HEK293 (cell line): ENCODE data around the gene EIF5A.
A peak's percentile ranks its signal among the peaks of the same experiment; 100 is the strongest.

Experiments used
- CTCF ChIA-PET: fragments of 350-600 bp; formaldehyde crosslinking; extraction: SDS; loops from one replicate; lab custom pipeline; 2021; ENCODE audit warnings: antibody characterized with exemption; lab: Yijun Ruan, JAX
- POLR2A ChIA-PET: fragments of 300-600 bp; formaldehyde crosslinking; extraction: SDS; loops from one replicate; lab custom pipeline; 2020; ENCODE audit warnings: antibody characterized with exemption, inconsistent platforms; lab: Yijun Ruan, JAX
- H3K27ac ChIP-seq: fragments of 200-500 bp; sonication (Bioruptor generic); 2 replicates; pipeline ENCODE4 v1.5.1; 2014; ENCODE audit warnings: low read depth, low read length, control low read depth, inconsistent platforms; ENCODE audit errors: extremely low read depth
- H3K36me3 ChIP-seq, 2 experiments: fragments of 200-500 bp in 1 of 2; sonication (Bioruptor generic) in 1 of 2; 1 replicate in 1 of 2; 2 replicates in 1 of 2; pipeline ENCODE4 v1.5.1; 2014 to 2017; ENCODE audit warnings: inconsistent platforms in 2 of 2, low read length in 2 of 2; ENCODE audit not compliant: control insufficient read depth in 2 of 2, insufficient read depth in 1 of 2
- H3K4me1 ChIP-seq: fragments of 200-500 bp; sonication (Bioruptor generic); 2 replicates; pipeline ENCODE4 v1.5.1; 2014; ENCODE audit warnings: mild to moderate bottlenecking, low read length, inconsistent platforms; ENCODE audit not compliant: control insufficient read depth, insufficient read depth
- H3K4me3 ChIP-seq: 2 replicates; pipeline ENCODE4 v1.5.1; 2011; ENCODE audit warnings: low read depth, mild to moderate bottlenecking, control low read depth, low read length, moderate library complexity
- H3K9me3 ChIP-seq: fragments of 200-500 bp; sonication (Bioruptor generic); 2 replicates; pipeline ENCODE4 v1.5.1; 2014; ENCODE audit warnings: low read depth, low read length, inconsistent platforms; ENCODE audit not compliant: control insufficient read depth, insufficient read depth
- HOXA7 ChIP-seq: sonication (generic); formaldehyde crosslinking; IDR thresholded peaks from 2 replicates; pipeline ENCODE4 v1.8.1; 2022; ENCODE audit warnings: missing genetic modification reagents, borderline replicate concordance
- SCRT2 ChIP-seq: fragments of 450-650 bp; formaldehyde crosslinking; IDR thresholded peaks from 2 replicates; pipeline ENCODE4 v1.5.1; 2016; ENCODE audit warnings: missing biosample characterization, missing genetic modification characterization
- ZBTB20 ChIP-seq: fragments of 450-650 bp; formaldehyde crosslinking; IDR thresholded peaks from 2 replicates; pipeline ENCODE4 v1.5.1; 2016; ENCODE audit warnings: missing biosample characterization, missing genetic modification characterization
- ZBTB44 ChIP-seq: fragments of 450-650 bp; IDR thresholded peaks from 2 replicates; pipeline ENCODE4 v1.5.1; 2018; ENCODE audit warnings: missing biosample characterization, mild to moderate bottlenecking, missing genetic modification characterization
- ZBTB7A ChIP-seq: fragments of 450-650 bp; formaldehyde crosslinking; IDR thresholded peaks from 2 replicates; pipeline ENCODE4 v1.5.1; 2016; ENCODE audit warnings: low read depth, missing biosample characterization, missing genetic modification characterization
- ZNF132 ChIP-seq: fragments of 450-650 bp; formaldehyde crosslinking; IDR thresholded peaks from 2 replicates; pipeline ENCODE4 v1.5.1; 2017; ENCODE audit warnings: missing biosample characterization, missing genetic modification characterization, borderline replicate concordance
- ZNF146 ChIP-seq: fragments of 450-650 bp; formaldehyde crosslinking; IDR thresholded peaks from 2 replicates; pipeline ENCODE4 v1.5.1; 2016; ENCODE audit warnings: missing biosample characterization, missing genetic modification characterization
- ZNF184 ChIP-seq: fragments of 450-650 bp; IDR thresholded peaks from 2 replicates; pipeline ENCODE4 v1.5.1; 2018; ENCODE audit warnings: missing biosample characterization, mild to moderate bottlenecking, missing genetic modification characterization
- ZNF211 ChIP-seq: fragments of 450-650 bp; formaldehyde crosslinking; IDR thresholded peaks from 2 replicates; pipeline ENCODE4 v1.5.1; 2016; ENCODE audit warnings: low read depth, missing biosample characterization, missing genetic modification characterization
- ZNF580 ChIP-seq: fragments of 450-650 bp; formaldehyde crosslinking; IDR thresholded peaks from 2 replicates; pipeline ENCODE4 v1.5.1; 2016; ENCODE audit warnings: missing biosample characterization, missing genetic modification characterization
- ZNF585B ChIP-seq: fragments of 450-650 bp; formaldehyde crosslinking; IDR thresholded peaks from 2 replicates; pipeline ENCODE4 v1.5.1; 2016; ENCODE audit warnings: missing biosample characterization, missing genetic modification characterization
- ZNF596 ChIP-seq: fragments of 450-650 bp; IDR thresholded peaks from 2 replicates; pipeline ENCODE4 v1.5.0; 2018; ENCODE audit warnings: missing biosample characterization, mild to moderate bottlenecking, missing genetic modification characterization, moderate library complexity
- ZNF658 ChIP-seq: fragments of 450-650 bp; formaldehyde crosslinking; IDR thresholded peaks from 2 replicates; pipeline ENCODE4; 2016; ENCODE audit warnings: missing biosample characterization, missing genetic modification characterization
- ZNF76 ChIP-seq: fragments of 450-650 bp; formaldehyde crosslinking; IDR thresholded peaks from 2 replicates; pipeline ENCODE4; 2016; ENCODE audit warnings: low read depth, missing biosample characterization, missing genetic modification characterization, borderline replicate concordance
- ZSCAN16 ChIP-seq: fragments of 450-650 bp; formaldehyde crosslinking; IDR thresholded peaks from 2 replicates; pipeline ENCODE4 v1.5.1; 2016; ENCODE audit warnings: missing biosample characterization, missing genetic modification characterization
- TF ChIP-seq, protein P1 (sequence below): fragments of 450-650 bp; formaldehyde crosslinking; IDR thresholded peaks from 2 replicates; pipeline ENCODE4 v1.5.1; 2016; ENCODE audit warnings: missing biosample characterization, missing genetic modification characterization
- TF ChIP-seq, protein P2 (sequence below): fragments of 450-650 bp; formaldehyde crosslinking; IDR thresholded peaks from 2 replicates; pipeline ENCODE4 v1.5.1; 2016; ENCODE audit warnings: missing biosample characterization, missing genetic modification characterization
- TF ChIP-seq, protein P3 (sequence below): fragments of 450-650 bp; formaldehyde crosslinking; IDR thresholded peaks from 2 replicates; pipeline ENCODE4 v1.5.1; 2017; ENCODE audit warnings: missing biosample characterization, missing genetic modification characterization
- TF ChIP-seq, protein P4 (sequence below): fragments of 450-650 bp; formaldehyde crosslinking; IDR thresholded peaks from 2 replicates; pipeline ENCODE4 v1.5.1; 2017; ENCODE audit warnings: missing biosample characterization, missing genetic modification characterization
- TF ChIP-seq, protein P5 (sequence below): fragments of 450-650 bp; formaldehyde crosslinking; IDR thresholded peaks from 2 replicates; pipeline ENCODE4 v1.5.1; 2016; ENCODE audit warnings: missing biosample characterization, missing genetic modification characterization, low read depth
- TF ChIP-seq, protein P6 (sequence below): IDR thresholded peaks from 2 replicates; pipeline ENCODE4 v1.6.1; 2011; ENCODE audit warnings: mild to moderate bottlenecking, low read depth, low read length, borderline replicate concordance

EIF5A gene

DNA sequence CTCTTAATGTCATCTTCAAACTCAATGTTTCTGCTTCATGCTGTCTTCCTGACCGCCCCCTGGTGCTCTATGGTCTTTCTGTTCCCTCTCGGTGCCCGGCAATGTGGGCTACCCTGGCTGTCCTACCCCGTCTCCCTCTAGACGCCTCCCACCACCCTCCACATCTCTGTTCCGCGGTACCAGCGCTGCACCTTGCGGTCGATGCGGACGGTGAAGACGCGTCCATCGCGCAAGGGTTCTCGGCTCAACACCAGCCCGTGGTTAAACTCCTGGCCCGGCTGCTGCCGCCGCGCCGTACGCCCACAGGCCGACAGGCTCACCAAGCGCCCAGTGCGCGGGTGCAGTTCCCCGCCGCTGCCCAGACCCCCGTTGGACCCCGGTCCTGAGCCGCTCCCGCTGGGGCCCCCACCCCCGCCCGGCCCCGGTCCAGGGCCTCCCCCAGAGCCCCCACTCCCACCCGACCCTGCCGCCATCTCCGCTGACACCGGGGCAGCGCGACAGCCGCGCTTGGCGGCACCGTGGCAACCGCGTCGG, 21.5 kb downstream of the EIF5A start, which contains the start of gene NEURL4 (continued):
- no peak for TF ChIP-seq ZNF211
- TF ChIP-seq, protein P1, sequence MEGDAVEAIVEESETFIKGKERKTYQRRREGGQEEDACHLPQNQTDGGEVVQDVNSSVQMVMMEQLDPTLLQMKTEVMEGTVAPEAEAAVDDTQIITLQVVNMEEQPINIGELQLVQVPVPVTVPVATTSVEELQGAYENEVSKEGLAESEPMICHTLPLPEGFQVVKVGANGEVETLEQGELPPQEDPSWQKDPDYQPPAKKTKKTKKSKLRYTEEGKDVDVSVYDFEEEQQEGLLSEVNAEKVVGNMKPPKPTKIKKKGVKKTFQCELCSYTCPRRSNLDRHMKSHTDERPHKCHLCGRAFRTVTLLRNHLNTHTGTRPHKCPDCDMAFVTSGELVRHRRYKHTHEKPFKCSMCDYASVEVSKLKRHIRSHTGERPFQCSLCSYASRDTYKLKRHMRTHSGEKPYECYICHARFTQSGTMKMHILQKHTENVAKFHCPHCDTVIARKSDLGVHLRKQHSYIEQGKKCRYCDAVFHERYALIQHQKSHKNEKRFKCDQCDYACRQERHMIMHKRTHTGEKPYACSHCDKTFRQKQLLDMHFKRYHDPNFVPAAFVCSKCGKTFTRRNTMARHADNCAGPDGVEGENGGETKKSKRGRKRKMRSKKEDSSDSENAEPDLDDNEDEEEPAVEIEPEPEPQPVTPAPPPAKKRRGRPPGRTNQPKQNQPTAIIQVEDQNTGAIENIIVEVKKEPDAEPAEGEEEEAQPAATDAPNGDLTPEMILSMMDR (tag by site-specific recombination) = peak; percentile 86
- no peak for TF ChIP-seq ZNF146 (tag by site-specific recombination)
- TF ChIP-seq ZBTB44 (tag by site-specific recombination) = no peak
- TF ChIP-seq, protein P2, sequence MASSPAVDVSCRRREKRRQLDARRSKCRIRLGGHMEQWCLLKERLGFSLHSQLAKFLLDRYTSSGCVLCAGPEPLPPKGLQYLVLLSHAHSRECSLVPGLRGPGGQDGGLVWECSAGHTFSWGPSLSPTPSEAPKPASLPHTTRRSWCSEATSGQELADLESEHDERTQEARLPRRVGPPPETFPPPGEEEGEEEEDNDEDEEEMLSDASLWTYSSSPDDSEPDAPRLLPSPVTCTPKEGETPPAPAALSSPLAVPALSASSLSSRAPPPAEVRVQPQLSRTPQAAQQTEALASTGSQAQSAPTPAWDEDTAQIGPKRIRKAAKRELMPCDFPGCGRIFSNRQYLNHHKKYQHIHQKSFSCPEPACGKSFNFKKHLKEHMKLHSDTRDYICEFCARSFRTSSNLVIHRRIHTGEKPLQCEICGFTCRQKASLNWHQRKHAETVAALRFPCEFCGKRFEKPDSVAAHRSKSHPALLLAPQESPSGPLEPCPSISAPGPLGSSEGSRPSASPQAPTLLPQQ (tag by site-specific recombination) = no peak

DNA sequence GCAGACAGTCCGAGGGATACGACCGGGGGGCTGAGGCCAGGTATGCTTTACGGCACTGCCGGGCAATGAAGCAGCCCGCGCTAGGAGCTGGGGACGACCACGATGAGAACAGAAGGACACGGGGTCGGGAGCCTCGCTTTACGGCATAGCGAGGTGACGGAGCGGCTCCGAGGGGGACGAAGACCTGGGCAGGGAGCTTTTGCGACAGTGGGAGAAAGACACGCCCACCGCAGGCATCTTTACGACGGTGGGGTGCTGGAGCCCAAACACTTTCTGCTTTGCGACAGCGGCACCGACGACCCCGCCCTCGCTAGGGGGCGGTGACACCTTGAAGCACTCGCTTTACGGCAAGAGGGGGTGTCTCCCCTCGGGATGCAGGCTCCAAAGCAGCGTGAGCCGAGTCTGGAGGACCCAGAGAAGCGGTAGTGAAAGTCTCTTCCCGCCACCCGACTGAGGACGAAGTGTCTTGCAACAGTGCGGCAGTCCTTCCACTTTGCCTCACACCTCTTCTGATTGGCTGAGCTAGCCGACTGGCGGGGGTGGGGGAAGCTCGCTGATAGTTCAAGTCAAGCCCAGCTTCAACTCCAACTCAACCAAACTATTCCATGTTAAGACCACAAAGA, 22.1 kb downstream of the EIF5A start:
- Histone ChIP-seq H3K4me1 (peaks cover 9% of the 10 kb centered on the region), H3K36me3 (peaks cover 7 to 28% of the 10 kb centered on the region in 2 experiments; a peak in 2 of 3 replicates), H3K4me3 (peak overlapping the region; percentile 64), H3K9me3 (no peaks in the 10 kb centered on the region), H3K27ac (peak overlapping the region; percentile 86)
- POLR2A ChIA-PET = interaction anchor here (0.6 to 2.9 kb wide), 43 partner anchors 9 to 1101 kb away, joined by 3 to 42 read pairs (median 6); partner anchors contain the start of genes ACADVL, CTC1, CTDNEP1 and DLG4
- CTCF ChIA-PET = interaction anchor here (0.6 to 2.8 kb wide), 21 partner anchors 14 to 366 kb away, joined by 3 to 29 read pairs (median 4); partner anchors contain the start of genes FXR2, GPS2, NLGN2 and SENP3
- TF ChIP-seq, protein P3, sequence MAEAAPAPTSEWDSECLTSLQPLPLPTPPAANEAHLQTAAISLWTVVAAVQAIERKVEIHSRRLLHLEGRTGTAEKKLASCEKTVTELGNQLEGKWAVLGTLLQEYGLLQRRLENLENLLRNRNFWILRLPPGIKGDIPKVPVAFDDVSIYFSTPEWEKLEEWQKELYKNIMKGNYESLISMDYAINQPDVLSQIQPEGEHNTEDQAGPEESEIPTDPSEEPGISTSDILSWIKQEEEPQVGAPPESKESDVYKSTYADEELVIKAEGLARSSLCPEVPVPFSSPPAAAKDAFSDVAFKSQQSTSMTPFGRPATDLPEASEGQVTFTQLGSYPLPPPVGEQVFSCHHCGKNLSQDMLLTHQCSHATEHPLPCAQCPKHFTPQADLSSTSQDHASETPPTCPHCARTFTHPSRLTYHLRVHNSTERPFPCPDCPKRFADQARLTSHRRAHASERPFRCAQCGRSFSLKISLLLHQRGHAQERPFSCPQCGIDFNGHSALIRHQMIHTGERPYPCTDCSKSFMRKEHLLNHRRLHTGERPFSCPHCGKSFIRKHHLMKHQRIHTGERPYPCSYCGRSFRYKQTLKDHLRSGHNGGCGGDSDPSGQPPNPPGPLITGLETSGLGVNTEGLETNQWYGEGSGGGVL (tag by site-specific recombination) = 0 out of 2 replicates have a peak, but pooled peaks have one; percentile 23
- TF ChIP-seq SCRT2 (tag by site-specific recombination) (no peak), ZNF580 (tag by site-specific recombination) (no peak; the same call in 1 of the 2 replicates), HOXA7 (CRISPR knock-in tag) (no peak), ZBTB20 (tag by site-specific recombination) (peak; percentile 58; the same call in 1 of the 2 replicates), ZNF184 (tag by site-specific recombination) (no peak), ZNF596 (tag by site-specific recombination) (no peak), ZBTB7A (tag by site-specific recombination) (peak; percentile 86), ZNF132 (tag by site-specific recombination) (no peak), ZSCAN16 (tag by site-specific recombination) (no peak), ZNF585B (tag by site-specific recombination) (no peak), ZNF76 (no peak; the same call in 1 of the 2 replicates), ZNF658 (tag by site-specific recombination) (no peak)
- TF ChIP-seq, protein P4, sequence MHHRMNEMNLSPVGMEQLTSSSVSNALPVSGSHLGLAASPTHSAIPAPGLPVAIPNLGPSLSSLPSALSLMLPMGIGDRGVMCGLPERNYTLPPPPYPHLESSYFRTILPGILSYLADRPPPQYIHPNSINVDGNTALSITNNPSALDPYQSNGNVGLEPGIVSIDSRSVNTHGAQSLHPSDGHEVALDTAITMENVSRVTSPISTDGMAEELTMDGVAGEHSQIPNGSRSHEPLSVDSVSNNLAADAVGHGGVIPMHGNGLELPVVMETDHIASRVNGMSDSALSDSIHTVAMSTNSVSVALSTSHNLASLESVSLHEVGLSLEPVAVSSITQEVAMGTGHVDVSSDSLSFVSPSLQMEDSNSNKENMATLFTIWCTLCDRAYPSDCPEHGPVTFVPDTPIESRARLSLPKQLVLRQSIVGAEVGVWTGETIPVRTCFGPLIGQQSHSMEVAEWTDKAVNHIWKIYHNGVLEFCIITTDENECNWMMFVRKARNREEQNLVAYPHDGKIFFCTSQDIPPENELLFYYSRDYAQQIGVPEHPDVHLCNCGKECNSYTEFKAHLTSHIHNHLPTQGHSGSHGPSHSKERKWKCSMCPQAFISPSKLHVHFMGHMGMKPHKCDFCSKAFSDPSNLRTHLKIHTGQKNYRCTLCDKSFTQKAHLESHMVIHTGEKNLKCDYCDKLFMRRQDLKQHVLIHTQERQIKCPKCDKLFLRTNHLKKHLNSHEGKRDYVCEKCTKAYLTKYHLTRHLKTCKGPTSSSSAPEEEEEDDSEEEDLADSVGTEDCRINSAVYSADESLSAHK (tag by site-specific recombination) = no peak; the same call in 1 of the 2 replicates
- TF ChIP-seq, protein P5, sequence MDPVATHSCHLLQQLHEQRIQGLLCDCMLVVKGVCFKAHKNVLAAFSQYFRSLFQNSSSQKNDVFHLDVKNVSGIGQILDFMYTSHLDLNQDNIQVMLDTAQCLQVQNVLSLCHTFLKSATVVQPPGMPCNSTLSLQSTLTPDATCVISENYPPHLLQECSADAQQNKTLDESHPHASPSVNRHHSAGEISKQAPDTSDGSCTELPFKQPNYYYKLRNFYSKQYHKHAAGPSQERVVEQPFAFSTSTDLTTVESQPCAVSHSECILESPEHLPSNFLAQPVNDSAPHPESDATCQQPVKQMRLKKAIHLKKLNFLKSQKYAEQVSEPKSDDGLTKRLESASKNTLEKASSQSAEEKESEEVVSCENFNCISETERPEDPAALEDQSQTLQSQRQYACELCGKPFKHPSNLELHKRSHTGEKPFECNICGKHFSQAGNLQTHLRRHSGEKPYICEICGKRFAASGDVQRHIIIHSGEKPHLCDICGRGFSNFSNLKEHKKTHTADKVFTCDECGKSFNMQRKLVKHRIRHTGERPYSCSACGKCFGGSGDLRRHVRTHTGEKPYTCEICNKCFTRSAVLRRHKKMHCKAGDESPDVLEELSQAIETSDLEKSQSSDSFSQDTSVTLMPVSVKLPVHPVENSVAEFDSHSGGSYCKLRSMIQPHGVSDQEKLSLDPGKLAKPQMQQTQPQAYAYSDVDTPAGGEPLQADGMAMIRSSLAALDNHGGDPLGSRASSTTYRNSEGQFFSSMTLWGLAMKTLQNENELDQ (tag by site-specific recombination) = no peak
- TF ChIP-seq, protein P6, sequence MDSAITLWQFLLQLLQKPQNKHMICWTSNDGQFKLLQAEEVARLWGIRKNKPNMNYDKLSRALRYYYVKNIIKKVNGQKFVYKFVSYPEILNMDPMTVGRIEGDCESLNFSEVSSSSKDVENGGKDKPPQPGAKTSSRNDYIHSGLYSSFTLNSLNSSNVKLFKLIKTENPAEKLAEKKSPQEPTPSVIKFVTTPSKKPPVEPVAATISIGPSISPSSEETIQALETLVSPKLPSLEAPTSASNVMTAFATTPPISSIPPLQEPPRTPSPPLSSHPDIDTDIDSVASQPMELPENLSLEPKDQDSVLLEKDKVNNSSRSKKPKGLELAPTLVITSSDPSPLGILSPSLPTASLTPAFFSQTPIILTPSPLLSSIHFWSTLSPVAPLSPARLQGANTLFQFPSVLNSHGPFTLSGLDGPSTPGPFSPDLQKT = no peak
